Epithelial cell of esophagus (primary cell): ENCODE results near the gene PPP6R1.
"Not testable (repeated sequence)": the region's sequence is repeated elsewhere in the genome, so short reads cannot be mapped to it uniquely, and the experiment has no call there.

Source experiments
- DNase-seq: peaks from one replicate; pipeline ENCODE4 v3.0.0; 2010; ENCODE audit warnings: low read depth
- H3K4me3 ChIP-seq: 2 replicates; pipeline ENCODE4 v1.5.1; 2011; ENCODE audit warnings: mild to moderate bottlenecking, low read length, control low read depth
- CTCF ChIP-seq: IDR thresholded peaks from 2 replicates; pipeline ENCODE4 v1.5.1; 2011; ENCODE audit warnings: low read depth, mild to moderate bottlenecking, low read length, control low read depth, inconsistent platforms; ENCODE audit not compliant: insufficient read depth; ENCODE audit errors: missing control alignments

Gene PPP6R1

DNA sequence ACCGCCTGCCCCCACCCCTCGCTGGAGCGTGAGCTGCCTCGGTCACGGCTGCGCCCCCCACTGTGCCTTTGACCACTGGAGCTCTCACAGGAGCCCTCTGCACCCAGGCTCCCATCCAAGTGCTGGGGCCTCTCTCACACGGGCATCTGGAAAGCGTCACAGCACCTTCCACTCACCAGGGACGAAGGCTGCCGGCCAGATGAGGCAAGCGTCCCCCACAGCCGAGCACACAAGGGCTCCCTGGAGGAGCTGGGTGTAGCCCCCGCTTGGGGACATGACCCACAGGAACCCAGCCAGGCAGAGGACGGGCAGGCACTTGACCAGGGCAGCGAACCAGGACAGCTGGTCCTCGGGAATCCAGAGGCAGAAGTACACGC, 30.8 kb downstream of the PPP6R1 start:
- DNase-seq = no peak
- TF ChIP-seq CTCF = no peak
- H3K4me3 ChIP-seq = no peak overlapping the region

GRCh38 chr19:55227241-55228014, 31.4 kb downstream of the PPP6R1 start:
- no peak for DNase-seq
- H3K4me3 ChIP-seq = no peak overlapping the region
- TF ChIP-seq CTCF = no peak

DNA sequence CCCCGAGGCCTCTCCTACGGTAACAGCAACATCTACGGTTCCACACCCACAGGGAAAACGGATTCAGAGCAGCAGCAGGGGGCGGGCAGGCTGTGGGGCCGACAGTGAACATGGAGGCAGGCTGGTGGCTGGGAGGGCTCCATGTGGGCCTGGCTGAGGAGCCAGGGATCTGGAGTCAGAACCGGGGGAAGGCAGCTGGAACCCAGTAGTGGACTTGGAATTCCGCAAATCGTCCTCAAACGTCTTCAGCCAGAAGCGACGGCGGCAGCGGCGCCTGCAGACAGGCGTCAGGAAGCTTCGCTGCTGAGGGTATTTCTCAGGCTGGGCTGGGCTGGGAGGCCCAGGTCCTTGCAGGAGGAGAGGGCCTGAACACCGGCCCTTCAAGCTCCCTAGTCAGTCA, 32.0 kb downstream of the PPP6R1 start:
- TF ChIP-seq CTCF = no peak
- H3K4me3 ChIP-seq = no peak overlapping the region
- no peak for DNase-seq

- DNase-seq = no peak
- no peak overlapping the region for H3K4me3 ChIP-seq
- TF ChIP-seq CTCF = no peak
Observed at GRCh38 chr19:55226273-55226672, 32.5 kb downstream of the PPP6R1 start.

DNA sequence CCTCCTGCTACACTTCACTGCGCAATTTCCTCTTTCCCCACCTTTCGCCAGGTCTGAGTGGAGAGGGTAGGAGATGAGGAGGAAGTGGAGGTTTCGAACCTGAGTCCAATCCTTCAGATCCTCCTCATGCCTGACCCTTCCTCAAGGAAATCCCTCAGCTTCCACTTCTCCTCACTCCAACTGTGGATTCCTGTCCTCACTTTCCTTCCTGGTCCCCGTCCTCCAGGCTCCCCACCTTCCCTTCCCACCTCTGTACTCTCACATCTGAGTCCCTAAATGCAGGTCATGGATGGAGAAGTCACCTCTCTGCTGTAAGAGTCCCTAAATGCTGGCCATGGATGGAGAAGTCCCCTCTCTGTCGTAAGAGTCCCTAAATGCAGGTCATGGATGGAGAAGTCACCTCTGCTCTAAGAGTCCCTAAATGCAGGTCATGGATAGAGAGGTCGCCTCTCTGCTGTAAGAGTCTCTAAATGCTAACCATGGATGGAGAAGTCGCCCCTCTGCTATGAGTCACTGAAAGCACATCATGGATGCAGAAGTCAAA, 33.3 kb downstream of the PPP6R1 start:
- no peak overlapping the region for H3K4me3 ChIP-seq

DNA sequence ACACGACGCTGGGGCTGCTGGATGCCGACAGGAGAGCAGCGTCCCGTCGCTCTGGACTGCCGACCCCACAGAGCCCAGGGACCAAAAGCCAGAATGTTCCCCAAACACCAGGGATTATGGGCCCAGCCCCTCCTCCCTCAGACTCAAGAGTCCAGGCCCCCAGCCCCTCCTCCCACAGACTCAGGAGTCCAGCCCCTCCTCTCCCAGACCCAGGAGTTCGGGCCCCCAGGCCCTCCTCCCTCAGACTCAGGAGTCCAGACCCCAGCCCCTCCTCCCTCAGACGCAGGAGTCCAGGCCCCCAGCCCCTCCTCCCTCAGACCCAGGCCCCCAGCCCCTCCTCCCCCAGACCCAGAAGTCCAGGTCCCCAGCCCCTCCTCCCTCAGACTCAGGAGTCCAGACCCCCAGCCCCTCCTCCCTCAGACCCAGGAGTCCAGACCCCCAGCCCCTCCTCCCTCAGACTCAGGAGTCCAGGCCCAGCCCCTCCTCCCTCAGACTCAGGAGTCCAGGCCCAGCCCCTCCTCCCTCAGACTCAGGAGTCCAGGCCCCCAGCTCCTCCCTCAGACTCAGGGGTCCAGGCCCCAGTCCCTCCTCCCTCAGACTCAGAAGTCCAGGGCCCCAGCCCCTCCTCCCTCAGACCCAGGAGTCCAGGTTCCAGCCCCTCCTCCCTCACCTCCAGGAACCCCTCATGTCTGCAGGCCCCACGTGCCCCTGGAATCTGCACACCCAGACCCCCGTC, 34.0 kb downstream of the PPP6R1 start:
- not testable (repeated sequence) for DNase-seq, H3K4me3 ChIP-seq

More for the DNA sequence above, 33.3 kb downstream of the PPP6R1 start:
- TF ChIP-seq CTCF = no peak
- DNase-seq = no peak

DNA sequence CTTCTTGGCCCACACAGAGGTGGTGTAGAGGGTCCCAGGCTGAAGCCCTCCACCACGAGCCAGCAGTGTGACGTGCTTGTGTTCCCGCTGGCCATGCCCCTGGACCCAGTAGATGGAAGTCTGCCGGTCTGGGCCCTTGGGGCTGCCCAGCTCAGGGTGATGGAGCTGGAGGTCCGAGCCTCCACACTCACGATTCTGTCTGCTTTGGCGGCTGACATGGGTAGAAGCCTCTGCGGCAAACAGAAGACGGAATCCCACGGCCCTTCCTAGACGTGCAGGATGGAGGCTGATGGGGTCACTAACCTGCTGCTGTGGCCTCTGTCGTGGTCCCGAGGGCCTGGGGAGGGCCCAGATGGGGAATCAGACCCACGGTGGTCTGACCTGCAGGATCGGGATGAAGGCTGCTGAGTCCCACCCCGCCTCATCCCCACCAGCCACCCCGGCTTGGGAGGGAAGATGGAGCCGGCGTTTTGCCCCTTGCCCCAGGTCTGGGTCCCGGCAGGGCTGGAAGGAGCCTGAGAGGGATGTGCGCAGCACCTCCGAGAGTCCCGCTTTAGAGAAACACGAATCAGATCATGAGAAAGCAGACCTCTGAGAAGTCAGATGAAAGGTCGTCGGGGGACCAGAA, 34.7 kb downstream of the PPP6R1 start:
- no peak for DNase-seq
- TF ChIP-seq CTCF = no peak
- no peak overlapping the region for H3K4me3 ChIP-seq
